ENCODE results near the gene RAPGEF6.

The RAPGEF6 gene

DNA sequence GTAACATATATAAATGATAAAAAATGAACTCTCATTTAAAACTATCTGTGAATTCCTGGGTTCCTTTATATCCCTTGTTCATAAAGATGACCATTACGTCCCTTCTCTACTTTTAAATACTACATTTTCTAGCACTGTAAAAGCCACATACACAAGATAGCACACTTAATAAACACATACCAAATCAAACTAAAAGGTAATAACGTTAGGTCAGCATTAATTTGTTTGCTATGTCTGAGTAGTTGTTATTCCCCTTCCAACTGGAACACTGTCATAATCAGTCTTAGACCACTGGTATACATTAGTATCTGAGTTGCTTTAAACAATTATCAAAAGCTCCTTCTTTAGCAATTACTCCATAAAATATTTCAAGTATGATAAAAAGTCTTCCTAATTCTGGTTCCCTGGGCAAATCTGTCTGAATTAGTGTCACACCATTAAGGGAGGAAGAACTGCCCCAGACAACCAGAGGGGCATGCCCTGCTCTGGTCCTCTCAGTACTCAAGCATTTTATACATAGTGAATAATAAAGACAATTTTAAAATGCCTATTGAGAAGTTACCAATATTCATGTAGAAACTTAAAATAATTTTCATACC is 98.1 kb downstream of the RAPGEF6 start:
- Mint-ChIP-seq H3K4me3 (no peak overlapping the region), H3K36me3 (ENCODE audit: low read depth) (no peaks in the 10 kb centered on the region), H3K9me3 (no peaks in the 10 kb centered on the region), H3K27ac (no peak overlapping the region), H3K4me1 (peaks cover 15% of the 10 kb centered on the region), H3K27me3 (ENCODE audit: low read depth, poor library complexity) (no peaks in the 10 kb centered on the region)
- TF ChIP-seq, protein P1, sequence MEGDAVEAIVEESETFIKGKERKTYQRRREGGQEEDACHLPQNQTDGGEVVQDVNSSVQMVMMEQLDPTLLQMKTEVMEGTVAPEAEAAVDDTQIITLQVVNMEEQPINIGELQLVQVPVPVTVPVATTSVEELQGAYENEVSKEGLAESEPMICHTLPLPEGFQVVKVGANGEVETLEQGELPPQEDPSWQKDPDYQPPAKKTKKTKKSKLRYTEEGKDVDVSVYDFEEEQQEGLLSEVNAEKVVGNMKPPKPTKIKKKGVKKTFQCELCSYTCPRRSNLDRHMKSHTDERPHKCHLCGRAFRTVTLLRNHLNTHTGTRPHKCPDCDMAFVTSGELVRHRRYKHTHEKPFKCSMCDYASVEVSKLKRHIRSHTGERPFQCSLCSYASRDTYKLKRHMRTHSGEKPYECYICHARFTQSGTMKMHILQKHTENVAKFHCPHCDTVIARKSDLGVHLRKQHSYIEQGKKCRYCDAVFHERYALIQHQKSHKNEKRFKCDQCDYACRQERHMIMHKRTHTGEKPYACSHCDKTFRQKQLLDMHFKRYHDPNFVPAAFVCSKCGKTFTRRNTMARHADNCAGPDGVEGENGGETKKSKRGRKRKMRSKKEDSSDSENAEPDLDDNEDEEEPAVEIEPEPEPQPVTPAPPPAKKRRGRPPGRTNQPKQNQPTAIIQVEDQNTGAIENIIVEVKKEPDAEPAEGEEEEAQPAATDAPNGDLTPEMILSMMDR (IDR thresholded peaks at IDR 0.05): no peak
- no peak for DNase-seq

DNA sequence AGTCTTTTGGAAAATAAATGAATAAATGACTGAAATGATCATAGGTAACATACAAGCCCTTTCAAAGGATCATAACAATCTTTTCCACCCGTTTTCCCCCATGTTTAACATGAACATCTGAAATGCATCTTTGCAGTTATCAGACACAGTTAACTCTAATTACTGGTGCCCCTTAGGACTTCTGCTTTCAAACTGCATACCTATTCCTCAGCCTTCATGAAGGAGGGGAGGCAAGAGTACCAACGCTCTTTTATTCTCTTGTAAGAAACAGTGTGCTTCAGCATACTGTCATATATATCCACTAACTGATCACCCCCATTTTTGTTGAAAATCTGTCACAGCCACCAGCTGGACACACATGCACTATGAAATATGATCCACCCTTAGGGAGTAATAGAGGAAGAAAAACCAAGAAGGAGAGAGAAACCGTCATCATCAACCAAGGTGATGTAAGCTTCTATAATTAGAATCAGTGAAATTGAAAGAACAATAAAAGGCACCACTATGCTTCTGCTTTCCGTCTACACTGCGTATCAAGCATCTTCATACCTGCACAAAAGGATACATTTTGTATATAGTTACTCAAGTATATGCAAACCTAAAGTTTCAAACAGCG is 98.7 kb downstream of the RAPGEF6 start:
- H3K9me3 Mint-ChIP-seq: no peaks in the 10 kb centered on the region
- TF ChIP-seq, protein P1 (IDR thresholded peaks at IDR 0.05): no peak
- H3K4me3 Mint-ChIP-seq: no peak overlapping the region
- no peaks in the 10 kb centered on the region for H3K36me3 Mint-ChIP-seq (ENCODE audit: low read depth)
- H3K27me3 Mint-ChIP-seq (ENCODE audit: low read depth, poor library complexity): no peaks in the 10 kb centered on the region
- peaks cover 15% of the 10 kb centered on the region for H3K4me1 Mint-ChIP-seq
- H3K27ac Mint-ChIP-seq: no peak overlapping the region
- DNase-seq: no peak

DNA sequence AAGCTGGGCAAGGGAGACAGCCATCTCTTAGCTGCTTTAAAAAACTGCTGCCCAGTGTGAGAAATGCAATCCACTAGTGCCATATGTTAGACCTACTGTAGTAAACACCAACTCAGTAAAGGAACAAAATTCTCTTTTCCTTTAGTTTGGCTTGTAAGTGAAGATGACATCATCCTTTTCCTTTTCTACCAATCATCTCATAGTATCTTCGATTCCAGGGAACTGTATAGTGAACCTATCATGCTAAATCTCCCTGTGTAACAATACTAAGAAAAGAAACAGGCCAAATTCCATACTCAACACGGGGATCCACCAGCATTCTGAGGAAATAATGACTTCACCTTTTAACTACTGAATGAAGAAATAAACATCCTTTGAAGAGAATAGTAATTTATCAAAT is 100.1 kb downstream of the RAPGEF6 start:
- H3K27ac Mint-ChIP-seq: no peak overlapping the region
- no peaks in the 10 kb centered on the region for H3K36me3 Mint-ChIP-seq (ENCODE audit: low read depth)
- peaks cover 14% of the 10 kb centered on the region for H3K4me1 Mint-ChIP-seq
- H3K27me3 Mint-ChIP-seq (ENCODE audit: low read depth, poor library complexity): no peaks in the 10 kb centered on the region
- no peak for DNase-seq
- TF ChIP-seq, protein P1 (IDR thresholded peaks at IDR 0.05): no peak
- no peak overlapping the region for H3K4me3 Mint-ChIP-seq
- no peaks in the 10 kb centered on the region for H3K9me3 Mint-ChIP-seq

DNA sequence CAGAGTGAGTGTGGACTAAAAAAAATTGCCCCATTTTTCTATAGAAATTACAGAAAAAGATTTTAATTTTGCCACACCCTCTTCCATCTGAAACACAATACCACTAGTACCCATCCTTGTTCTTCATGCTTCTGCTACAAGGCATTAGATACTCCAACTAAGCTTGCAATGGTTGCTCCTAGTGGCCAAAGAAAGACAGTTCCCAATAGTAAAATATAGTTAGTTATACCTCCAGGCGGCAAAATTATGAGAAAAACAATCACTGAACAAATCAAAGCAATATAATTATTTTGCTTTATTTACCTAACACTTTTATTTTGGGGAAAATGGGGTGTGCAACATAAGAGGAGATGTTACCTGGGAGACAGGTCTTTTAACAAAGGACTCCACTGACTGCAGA is 101.2 kb downstream of the RAPGEF6 start:
- DNase-seq: no peak
- Mint-ChIP-seq H3K9me3 (no peaks in the 10 kb centered on the region), H3K27ac (no peak overlapping the region), H3K27me3 (ENCODE audit: low read depth, poor library complexity) (no peaks in the 10 kb centered on the region), H3K4me3 (no peak overlapping the region), H3K36me3 (ENCODE audit: low read depth) (peaks cover 4% of the 10 kb centered on the region), H3K4me1 (peaks cover 16% of the 10 kb centered on the region)
- TF ChIP-seq, protein P1 (IDR thresholded peaks at IDR 0.05): no peak

DNA sequence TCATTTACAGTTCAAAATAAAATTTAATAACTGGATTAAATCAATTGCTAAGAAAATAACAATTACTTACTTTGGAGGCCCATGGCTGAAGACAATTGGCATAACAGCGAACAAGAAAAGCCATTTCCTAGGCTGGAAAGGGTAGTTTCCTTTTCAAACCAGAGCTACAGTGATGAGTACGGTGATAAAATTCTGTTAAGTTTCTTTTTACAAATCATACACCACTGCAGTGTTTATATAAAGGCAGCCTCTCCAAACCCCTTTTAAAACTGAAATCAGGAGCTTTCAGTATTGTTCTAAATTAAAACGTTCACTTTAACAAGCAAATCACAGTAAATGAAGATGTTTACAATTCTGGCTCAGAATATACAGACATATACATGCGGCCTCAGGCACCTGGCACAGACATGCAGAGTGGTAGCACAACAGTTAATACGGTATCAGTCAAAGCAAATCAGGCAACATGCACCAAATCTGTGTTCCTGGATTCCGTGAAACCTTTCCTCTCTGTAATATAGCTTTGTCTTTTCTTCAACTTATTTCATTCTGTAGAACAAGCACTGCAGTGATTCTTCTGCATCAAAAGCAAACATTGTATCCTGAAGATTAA is 102.9 kb downstream of the RAPGEF6 start:
- Mint-ChIP-seq H3K27me3 (ENCODE audit: low read depth, poor library complexity) (no peaks in the 10 kb centered on the region), H3K4me3 (no peak overlapping the region), H3K9me3 (no peaks in the 10 kb centered on the region), H3K36me3 (ENCODE audit: low read depth) (peaks cover 8% of the 10 kb centered on the region), H3K27ac (no peak overlapping the region), H3K4me1 (peaks cover 21% of the 10 kb centered on the region)
- no peak for DNase-seq
- TF ChIP-seq, protein P1 (IDR thresholded peaks at IDR 0.05): no peak
